NCI-H526 treated with DMSO at 0.1 percent for 48 hours (cell line): ENCODE data around the gene WWC2.

ENCODE experiments used
- DNase-seq: peaks from one replicate; lab custom pipeline; 2025; lab: John Stamatoyannopoulos, UW

WWC2 gene

GRCh38 chr4:183202523-183202922 is 103.5 kb downstream of the WWC2 start:
- no peak for DNase-seq

- DNase-seq: no peak
These were observed 105.7 kb downstream of the WWC2 start for GRCh38 chr4:183204793-183205192.

- no peak for DNase-seq
These were observed 106.1 kb downstream of the WWC2 start for GRCh38 chr4:183205193-183205592.

- no peak for DNase-seq
These were observed 106.7 kb downstream of the WWC2 start for GRCh38 chr4:183205709-183206108.

- no peak for DNase-seq
These were observed 112.5 kb downstream of the WWC2 start for GRCh38 chr4:183211533-183211932.

GRCh38 chr4:183213996-183214395 is 114.9 kb downstream of the WWC2 start:
- DNase-seq: no peak

GRCh38 chr4:183214912-183215488 is 115.9 kb downstream of the WWC2 start:
- no peak for DNase-seq

- no peak for DNase-seq
These were observed 121.2 kb downstream of the WWC2 start for GRCh38 chr4:183220236-183220635.

- DNase-seq: no peak
These were observed 124.0 kb downstream of the WWC2 start for GRCh38 chr4:183223053-183223452.

GRCh38 chr4:183229397-183229796 is 130.3 kb downstream of the WWC2 start:
- no peak for DNase-seq

- DNase-seq: no peak
These were observed 141.7 kb downstream of the WWC2 start for GRCh38 chr4:183240581-183241321.

- DNase-seq: peak; percentile 24
These were observed 142.2 kb downstream of the WWC2 start for GRCh38 chr4:183241322-183241640.

GRCh38 chr4:183241721-183242151 is 142.7 kb downstream of the WWC2 start:
- peak; percentile 69 for DNase-seq

GRCh38 chr4:183242291-183242690 is 143.2 kb downstream of the WWC2 start:
- DNase-seq: peak; percentile 70

GRCh38 chr4:183244019-183244418 is 145.0 kb downstream of the WWC2 start:
- DNase-seq: peak; percentile 33

- no peak for DNase-seq
These were observed 145.4 kb downstream of the WWC2 start for GRCh38 chr4:183244506-183244905.

- DNase-seq: no peak
These were observed 149.1 kb downstream of the WWC2 start for GRCh38 chr4:183248201-183248600.

GRCh38 chr4:183249854-183250253 is 150.8 kb downstream of the WWC2 start:
- DNase-seq: peak; percentile 14

GRCh38 chr4:183250831-183251230 is 151.8 kb downstream of the WWC2 start:
- DNase-seq: no peak

GRCh38 chr4:183252959-183253358 is 153.9 kb downstream of the WWC2 start:
- no peak for DNase-seq

- no peak for DNase-seq
These were observed 154.4 kb downstream of the WWC2 start for GRCh38 chr4:183253451-183253850.

GRCh38 chr4:183254162-183254561 is 155.1 kb downstream of the WWC2 start:
- no peak for DNase-seq

- no peak for DNase-seq
These were observed 156.4 kb downstream of the WWC2 start for GRCh38 chr4:183255487-183255886.

- DNase-seq: no peak
These were observed 157.3 kb downstream of the WWC2 start for GRCh38 chr4:183256343-183256742.
